H9 (cell line): Measurements from ENCODE around the gene COL27A1. TPM values are rescaled to one million over a fixed set of nuclear protein-coding genes. Genes with fewer than 3 reads are reported as not detected.

Source experiments
- DNase-seq: peaks from one replicate; pipeline ENCODE4 v3.0.0-alpha.2; 2017
- H2AFZ ChIP-seq: one replicate; pipeline ENCODE4 v1.6.1; 2013; ENCODE audit warnings: mild to moderate bottlenecking, low read length, control low read depth, moderate library complexity
- H2AK5ac ChIP-seq: 2 replicates; pipeline ENCODE4 v1.6.1; 2013; ENCODE audit warnings: low read length, control low read depth, mixed read lengths; ENCODE audit not compliant: insufficient read length
- H2BK120ac ChIP-seq: one replicate; pipeline ENCODE4 v1.6.1; 2013; ENCODE audit warnings: low read depth, mild to moderate bottlenecking, low read length, control low read depth, inconsistent platforms; ENCODE audit not compliant: poor library complexity, severe bottlenecking
- H2BK12ac ChIP-seq: 2 replicates; pipeline ENCODE4 v1.6.1; 2013; ENCODE audit warnings: low read length, control low read depth, mixed read lengths, low read depth; ENCODE audit not compliant: insufficient read length
- H2BK15ac ChIP-seq: 2 replicates; pipeline ENCODE4 v1.6.1; 2013; ENCODE audit warnings: low read depth, low read length, control low read depth
- H2BK20ac ChIP-seq: one replicate; pipeline ENCODE4 v1.6.1; 2013; ENCODE audit warnings: low read depth, mild to moderate bottlenecking, low read length, control low read depth, inconsistent platforms; ENCODE audit not compliant: poor library complexity, severe bottlenecking
- H2BK5ac ChIP-seq: 2 replicates; pipeline ENCODE4 v1.6.1; 2013; ENCODE audit warnings: low read length, control low read depth, mixed read lengths; ENCODE audit not compliant: insufficient read length
- H3K14ac ChIP-seq: 2 replicates; pipeline ENCODE4 v1.6.1; 2013; ENCODE audit warnings: low read length, control low read depth; ENCODE audit not compliant: insufficient read depth
- H3K18ac ChIP-seq: 2 replicates; pipeline ENCODE4 v1.6.1; 2013; ENCODE audit warnings: low read depth, mild to moderate bottlenecking, mixed read lengths, low read length, control low read depth; ENCODE audit not compliant: insufficient read length
- H3K23ac ChIP-seq: 2 replicates; pipeline ENCODE4 v1.6.1; 2013; ENCODE audit warnings: low read length, control low read depth, mixed read lengths, low read depth; ENCODE audit not compliant: insufficient read length
- H3K23me2 ChIP-seq: 2 replicates; pipeline ENCODE4 v1.6.1; 2013; ENCODE audit warnings: low read depth, mild to moderate bottlenecking, mixed read lengths, low read length, control low read depth; ENCODE audit not compliant: insufficient read length, poor library complexity, severe bottlenecking
- H3K27ac ChIP-seq: 2 replicates; pipeline ENCODE4 v1.5.1; 2013; ENCODE audit warnings: low read length, control low read depth, mixed read lengths, low read depth; ENCODE audit not compliant: insufficient read length
- H3K27me3 ChIP-seq: 2 replicates; pipeline ENCODE4 v1.6.1; 2013; ENCODE audit warnings: low read length, control low read depth, inconsistent platforms; ENCODE audit not compliant: insufficient read depth
- H3K4ac ChIP-seq: 2 replicates; pipeline ENCODE4 v1.6.1; 2013; ENCODE audit warnings: low read depth, mild to moderate bottlenecking, control low read depth, inconsistent platforms, low read length, moderate library complexity
- H3K4me1 ChIP-seq: 2 replicates; pipeline ENCODE4 v1.6.1; 2013; ENCODE audit warnings: low read length, control low read depth, inconsistent platforms; ENCODE audit not compliant: insufficient read depth
- H3K4me2 ChIP-seq: 2 replicates; pipeline ENCODE4 v1.6.1; 2013; ENCODE audit warnings: low read length, control low read depth, mixed read lengths; ENCODE audit not compliant: insufficient read length, insufficient read depth
- H3K56ac ChIP-seq: 2 replicates; pipeline ENCODE4 v1.6.1; 2013; ENCODE audit warnings: low read depth, mild to moderate bottlenecking, mixed read lengths, low read length, control low read depth; ENCODE audit not compliant: insufficient read length
- H3K79me1 ChIP-seq: 2 replicates; pipeline ENCODE4 v1.6.1; 2013; ENCODE audit warnings: low read depth, mild to moderate bottlenecking, moderate library complexity, low read length, control low read depth, inconsistent platforms; ENCODE audit not compliant: insufficient read depth, poor library complexity, severe bottlenecking
- H3K79me2 ChIP-seq: 2 replicates; pipeline ENCODE4 v1.6.1; 2013; ENCODE audit warnings: low read length, control low read depth, inconsistent platforms; ENCODE audit not compliant: insufficient read depth
- H3K9ac ChIP-seq: 2 replicates; pipeline ENCODE4 v1.6.1; 2013; ENCODE audit warnings: low read length, control low read depth, mixed read lengths; ENCODE audit not compliant: insufficient read length; ENCODE audit errors: extremely low read depth
- H3K9me3 ChIP-seq: one replicate; pipeline ENCODE4 v1.6.1; 2013; ENCODE audit warnings: low read depth, low read length, inconsistent platforms; ENCODE audit not compliant: control insufficient read depth
- H3T11ph ChIP-seq: one replicate; pipeline ENCODE4 v1.6.1; 2013; ENCODE audit warnings: mild to moderate bottlenecking, low read length, control low read depth, inconsistent platforms
- H4K20me1 ChIP-seq: one replicate; pipeline ENCODE4 v1.6.1; 2013; ENCODE audit not compliant: control insufficient read depth, insufficient read length, insufficient read depth
- H4K5ac ChIP-seq: 2 replicates; pipeline ENCODE4 v1.6.1; 2013; ENCODE audit warnings: low read depth, mild to moderate bottlenecking, mixed read lengths, low read length, control low read depth; ENCODE audit not compliant: insufficient read length
- H4K8ac ChIP-seq: replicated peaks from 2 replicates; pipeline ENCODE4 v1.6.1; 2013; ENCODE audit warnings: low read length, control low read depth, mixed read lengths, low read depth; ENCODE audit not compliant: insufficient read length
- H4K91ac ChIP-seq: 2 replicates; pipeline ENCODE4 v1.6.1; 2013; ENCODE audit warnings: low read depth, mild to moderate bottlenecking, moderate library complexity, mixed read lengths, low read length, control low read depth; ENCODE audit not compliant: insufficient read length
- H3K27ac Mint-ChIP-seq, 3 experiments: 2 replicates in 2 of 3; 3 replicates in 1 of 3; pipeline ENCODE4 v1.8.0; 2020 to 2021; ENCODE audit warnings: mixed read lengths in 3 of 3, mild to moderate bottlenecking in 1 of 3, moderate library complexity in 1 of 3
- H3K27me3 Mint-ChIP-seq: 2 replicates; pipeline ENCODE4 v1.8.0; 2021; ENCODE audit warnings: low read depth, mild to moderate bottlenecking, moderate library complexity, mixed read lengths
- H3K36me3 Mint-ChIP-seq, 3 experiments: 2 replicates in 2 of 3; 3 replicates in 1 of 3; pipeline ENCODE4 v1.8.0; 2020 to 2021; ENCODE audit warnings: low read depth in 3 of 3, mixed read lengths in 3 of 3; ENCODE audit not compliant: insufficient read depth in 1 of 3
- H3K4me1 Mint-ChIP-seq, 2 experiments: 2 replicates each; pipeline ENCODE4 v1.8.0; 2020; ENCODE audit warnings: mixed read lengths in 2 of 2
- H3K4me3 Mint-ChIP-seq, 2 experiments: 2 replicates in 1 of 2; 3 replicates in 1 of 2; pipeline ENCODE4 v1.8.0; 2020 to 2021; ENCODE audit warnings: mild to moderate bottlenecking in 2 of 2, mixed read lengths in 2 of 2, moderate library complexity in 1 of 2
- H3K9me3 Mint-ChIP-seq, 2 experiments: 2 replicates in 1 of 2; 3 replicates in 1 of 2; pipeline ENCODE4 v1.8.0; 2020; ENCODE audit warnings: mild to moderate bottlenecking in 2 of 2, mixed read lengths in 2 of 2, moderate library complexity in 1 of 2
- CTCF ChIP-seq: fragments of 200-600 bp; sonication (generic); conservative IDR thresholded peaks from 3 replicates; pipeline ENCODE4 v1.8.0; 2021; ENCODE audit warnings: antibody characterized with exemption, mild to moderate bottlenecking
- WGBS: extraction: QIAGEN DNeasy Blood & Tissue Kit; methylation state at CpG from one replicate; pipeline ENCODE4 v1.1.7; 2013; ENCODE audit warnings: missing lambda C conversion rate, low lambda C conversion rate, mixed read lengths; ENCODE audit not compliant: insufficient read length; ENCODE audit errors: extremely low coverage; 5-methylcytosine and 5-hydroxymethylcytosine counted together
- total RNA-seq: library from RNA; stranded (reverse); gene quantifications from 2 replicates; pipeline ENCODE4 v1.2.1, GENCODE V29; 2021

The COL27A1 gene
- total RNA-seq, 1 experiment from 2014 or later: 17.9 TPM

- Histone ChIP-seq H3K4ac (no peak overlapping the region), H4K8ac (no peak overlapping the region), H3K18ac (no peak overlapping the region), H2BK120ac (no peak overlapping the region), H2BK5ac (no peak overlapping the region), H3K4me2 (no peak overlapping the region), H3K79me1 (no peaks in the 10 kb centered on the region), H3K79me2 (no peaks in the 10 kb centered on the region), H3K27me3 (no peaks in the 10 kb centered on the region), H3K9ac (no peak overlapping the region), H3K4me1 (no peaks in the 10 kb centered on the region), H2AFZ (no peak overlapping the region), H2BK20ac (no peak overlapping the region), H3K14ac (no peak overlapping the region), H4K5ac (no peak overlapping the region), H3T11ph (no peak overlapping the region), H2BK12ac (no peak overlapping the region), H3K27ac (no peak overlapping the region), H4K91ac (no peak overlapping the region), H2BK15ac (no peak overlapping the region), H3K56ac (no peak overlapping the region), H3K23ac (no peak overlapping the region), H2AK5ac (no peak overlapping the region), H3K23me2 (no peaks in the 10 kb centered on the region), H3K9me3 (no peaks in the 10 kb centered on the region), H4K20me1 (no peaks in the 10 kb centered on the region)
- Mint-ChIP-seq H3K9me3 (no peaks in the 10 kb centered on the region), H3K36me3 (no peaks in the 10 kb centered on the region), H3K4me1 (peaks cover 7 to 24% of the 10 kb centered on the region in 2 experiments), H3K4me3 (no peak overlapping the region), H3K27ac (no peak overlapping the region), H3K27me3 (peaks cover 20% of the 10 kb centered on the region)
- no peak for TF ChIP-seq CTCF
- WGBS: no CpG with 5 or more reads among the region's 9 CpGs
- no peak for DNase-seq
These were observed 35.8 kb upstream of the COL27A1 start for GRCh38 chr9:114119242-114120191.
